ENCODE measurements around the gene CFAP100.
A peak's percentile ranks its signal among the peaks of the same experiment; 100 is the strongest.

The CFAP100 gene

DNA sequence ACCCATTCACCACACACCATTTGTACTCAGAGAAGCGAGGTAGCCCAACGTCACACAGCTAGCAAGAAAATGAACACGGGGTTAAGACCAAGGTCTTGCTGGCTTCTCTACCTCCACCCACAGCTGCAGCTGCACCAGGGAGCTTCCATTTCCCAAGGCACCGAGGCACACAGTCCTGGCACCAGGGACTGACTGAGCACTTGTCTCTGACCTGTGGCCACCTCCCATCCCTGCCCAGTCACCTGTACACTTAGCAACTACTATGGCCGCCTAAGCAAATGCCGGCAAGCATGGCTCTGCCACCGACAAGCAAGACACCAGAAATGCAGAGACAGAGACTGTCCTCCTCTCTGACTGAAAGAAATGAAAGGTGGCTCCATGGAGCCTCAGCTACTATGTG, 65.7 kb downstream of the CFAP100 start:
- no peak for DNase-seq (ENCODE audit: low read depth, low spot score)

DNA sequence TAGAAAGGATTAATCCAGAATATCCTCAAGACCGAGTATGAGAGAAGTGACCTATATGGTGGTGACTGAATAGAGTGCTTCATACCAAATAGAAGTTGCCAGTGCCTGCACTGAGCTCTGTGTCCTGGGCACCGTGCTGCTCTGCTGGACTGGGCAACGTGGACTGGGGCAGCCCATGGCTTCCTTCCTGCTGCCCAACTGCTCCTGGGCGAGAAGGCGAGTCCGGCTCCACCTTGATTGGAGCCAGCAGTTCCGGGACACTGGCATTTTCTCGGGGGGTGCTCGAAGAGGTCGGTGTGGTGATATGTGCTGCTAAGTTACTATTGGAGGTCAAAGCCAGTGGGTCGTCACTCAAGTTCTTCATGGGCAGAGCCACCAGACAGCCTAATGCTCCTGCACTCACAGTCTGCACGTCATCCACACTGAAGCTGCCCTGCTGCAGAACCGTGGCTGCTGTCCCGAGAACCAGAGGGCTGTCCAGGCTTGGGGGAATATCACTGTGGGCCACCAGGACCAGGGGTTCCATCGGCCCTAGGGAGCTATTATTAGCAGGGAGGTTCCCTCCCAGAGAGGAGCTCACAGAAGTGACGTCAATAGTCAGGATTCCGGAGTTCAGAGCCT, 66.9 kb downstream of the CFAP100 start:
- no peak for DNase-seq (ENCODE audit: low read depth, low spot score)

DNA sequence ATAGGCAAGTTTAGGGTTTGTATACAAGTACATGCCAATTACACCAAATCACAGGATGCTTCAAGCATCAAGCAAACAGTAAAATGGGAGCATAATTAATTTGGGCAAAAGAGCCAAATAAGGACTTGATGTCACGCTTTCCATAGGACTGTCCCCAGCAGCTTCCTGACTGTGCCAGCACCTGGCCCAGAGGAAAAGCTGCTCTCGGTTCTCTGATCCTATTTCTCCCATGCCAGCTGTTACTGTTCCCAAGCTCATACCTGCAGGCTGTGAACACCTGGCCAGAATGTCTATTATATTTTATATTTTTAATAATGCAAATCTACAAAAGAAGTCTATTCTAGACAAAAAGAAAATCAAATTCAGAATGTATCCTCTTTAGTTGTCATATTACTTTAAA, 68.8 kb downstream of the CFAP100 start:
- DNase-seq (ENCODE audit: low read depth, low spot score) = no peak

DNA sequence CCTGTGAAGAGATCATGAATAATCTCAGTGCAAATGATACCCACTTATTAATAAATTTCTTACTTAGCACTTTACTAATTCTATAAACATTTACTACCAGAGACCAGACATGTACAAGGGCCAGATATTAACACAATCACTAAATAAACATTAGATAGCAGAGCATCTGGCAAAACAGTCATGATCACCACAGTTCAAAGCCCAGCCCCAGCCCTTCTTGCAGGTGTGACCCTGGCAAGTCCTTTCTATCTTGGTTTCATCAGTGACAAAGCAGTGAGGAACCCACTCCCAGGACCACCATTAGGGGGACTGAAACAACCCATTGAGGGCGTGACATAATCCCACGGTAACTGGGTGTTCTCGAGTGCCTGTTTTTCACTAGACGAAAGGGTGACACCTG, 69.4 kb downstream of the CFAP100 start:
- no peak for DNase-seq (ENCODE audit: low read depth, low spot score)

DNA sequence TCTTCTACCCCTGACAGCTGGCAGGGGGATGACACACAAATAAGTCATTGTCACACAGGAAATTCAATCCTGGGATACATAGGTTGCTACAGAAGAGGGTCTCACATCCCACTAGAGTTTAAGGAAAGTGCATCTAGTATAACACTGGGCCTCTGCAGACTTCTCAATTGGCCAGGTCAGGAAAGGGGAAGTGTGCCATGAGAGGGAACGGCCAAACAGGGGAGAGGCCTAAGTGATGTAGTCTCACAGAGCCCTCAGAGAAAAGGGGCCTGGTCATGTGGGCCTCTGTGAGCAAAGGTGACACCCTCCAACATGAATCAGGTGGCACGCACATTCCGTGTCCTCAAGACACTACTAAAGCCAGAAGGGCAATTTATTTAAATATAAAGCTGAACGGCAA, 69.8 kb downstream of the CFAP100 start:
- DNase-seq (ENCODE audit: low read depth, low spot score) = no peak

DNA sequence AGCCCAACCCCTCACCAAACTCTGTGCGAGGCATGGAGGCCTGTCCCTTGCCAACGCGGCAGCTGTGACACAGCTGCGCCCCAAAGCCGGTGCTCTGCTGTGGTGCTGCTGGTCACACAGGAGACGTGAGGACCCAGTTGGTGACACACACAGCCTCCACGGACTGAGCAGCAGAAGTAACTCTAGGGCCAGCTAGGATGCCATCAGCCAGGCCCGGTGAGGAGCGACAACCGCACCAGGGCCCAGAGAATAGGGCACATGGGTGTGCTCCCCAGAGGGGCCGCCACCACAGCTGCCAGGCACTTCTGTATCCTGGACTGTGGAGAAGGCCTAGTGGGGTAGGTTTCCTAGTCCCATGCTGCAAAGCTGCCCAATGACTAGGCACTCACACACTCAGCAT, 70.3 kb downstream of the CFAP100 start:
- no peak for DNase-seq (ENCODE audit: low read depth, low spot score)

DNA sequence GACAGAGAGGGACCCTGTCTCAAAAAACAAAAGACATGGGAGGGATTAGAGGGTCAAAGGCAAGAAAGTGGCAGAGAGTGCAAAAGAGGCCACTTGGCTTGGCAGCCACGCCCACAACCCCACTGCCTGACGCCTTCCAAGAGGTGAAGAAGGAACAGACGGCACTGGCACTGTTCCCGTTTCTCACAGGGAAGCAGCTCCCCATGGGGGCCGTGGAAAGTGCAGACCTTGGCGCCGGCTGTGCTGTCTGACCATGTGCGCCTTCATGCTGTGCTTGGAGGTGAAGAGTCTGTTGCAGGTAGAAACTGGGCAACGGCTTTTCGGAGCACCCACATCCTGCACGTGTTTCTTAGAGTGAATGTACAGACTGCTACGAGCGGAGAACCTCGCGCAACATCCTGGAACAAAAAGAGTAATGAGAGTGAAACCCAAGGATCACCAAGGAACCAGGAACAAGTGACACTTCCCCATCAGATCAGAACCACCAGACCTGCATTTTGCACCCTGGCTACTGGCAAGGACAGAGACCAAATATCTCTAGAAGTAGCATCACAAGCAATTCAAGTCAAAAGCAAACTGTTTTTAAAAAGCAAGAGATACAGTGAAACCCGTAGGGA, 71.3 kb downstream of the CFAP100 start:
- DNase-seq (ENCODE audit: low read depth, low spot score) = no peak

DNA sequence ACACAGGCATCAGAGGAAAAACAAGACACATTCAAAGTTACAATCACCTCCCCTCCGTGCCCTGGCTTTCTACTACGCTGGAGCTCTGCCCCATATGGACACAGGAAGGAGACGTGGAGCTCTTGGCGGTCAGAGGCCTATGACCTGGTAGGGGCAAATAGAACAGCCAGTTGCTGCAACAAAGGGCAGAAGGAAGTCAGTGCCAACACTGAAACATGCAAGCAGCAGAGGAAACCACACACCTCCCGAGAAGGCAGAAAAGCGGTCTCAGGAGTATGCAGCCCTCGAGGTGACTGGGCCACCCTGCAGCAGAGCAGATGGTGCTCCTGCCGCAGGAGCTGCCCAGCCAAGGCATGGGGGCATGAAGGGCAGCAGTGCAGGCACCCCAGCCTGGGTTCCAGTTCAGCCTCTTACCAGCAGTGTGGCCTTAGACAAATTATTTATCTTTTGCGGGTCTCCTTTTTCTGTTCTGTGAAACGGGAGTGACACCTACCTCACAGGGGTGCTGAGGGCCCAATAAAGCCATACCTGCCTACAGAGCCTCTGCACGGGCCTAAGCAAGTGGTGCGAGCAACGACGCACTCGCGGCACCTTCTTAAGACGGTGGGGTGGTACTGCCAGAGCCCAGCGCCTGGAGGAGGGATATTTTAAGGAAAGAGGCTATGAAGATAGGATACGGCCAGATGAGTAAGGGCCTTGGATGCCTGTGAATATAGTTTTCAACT, 72.3 kb downstream of the CFAP100 start:
- no peak for DNase-seq (ENCODE audit: low read depth, low spot score)

DNA sequence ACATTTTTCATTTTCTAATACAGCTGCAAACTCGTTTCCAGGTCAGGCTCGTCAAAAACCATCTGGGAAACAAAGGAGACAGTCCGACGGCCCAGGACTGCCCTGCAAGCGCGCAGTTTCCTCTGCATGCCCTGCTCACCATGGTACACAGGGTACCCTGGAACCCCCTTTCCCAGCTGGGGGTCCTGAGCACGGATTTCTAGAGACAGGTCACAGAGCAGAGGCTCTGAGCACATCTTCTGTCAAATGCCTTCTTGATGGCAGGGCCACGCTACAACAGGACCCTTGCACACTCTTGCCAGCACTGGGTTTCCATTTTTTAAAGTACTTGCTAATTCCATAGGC, 72.9 kb downstream of the CFAP100 start:
- DNase-seq (ENCODE audit: low read depth, low spot score) = no peak

DNA sequence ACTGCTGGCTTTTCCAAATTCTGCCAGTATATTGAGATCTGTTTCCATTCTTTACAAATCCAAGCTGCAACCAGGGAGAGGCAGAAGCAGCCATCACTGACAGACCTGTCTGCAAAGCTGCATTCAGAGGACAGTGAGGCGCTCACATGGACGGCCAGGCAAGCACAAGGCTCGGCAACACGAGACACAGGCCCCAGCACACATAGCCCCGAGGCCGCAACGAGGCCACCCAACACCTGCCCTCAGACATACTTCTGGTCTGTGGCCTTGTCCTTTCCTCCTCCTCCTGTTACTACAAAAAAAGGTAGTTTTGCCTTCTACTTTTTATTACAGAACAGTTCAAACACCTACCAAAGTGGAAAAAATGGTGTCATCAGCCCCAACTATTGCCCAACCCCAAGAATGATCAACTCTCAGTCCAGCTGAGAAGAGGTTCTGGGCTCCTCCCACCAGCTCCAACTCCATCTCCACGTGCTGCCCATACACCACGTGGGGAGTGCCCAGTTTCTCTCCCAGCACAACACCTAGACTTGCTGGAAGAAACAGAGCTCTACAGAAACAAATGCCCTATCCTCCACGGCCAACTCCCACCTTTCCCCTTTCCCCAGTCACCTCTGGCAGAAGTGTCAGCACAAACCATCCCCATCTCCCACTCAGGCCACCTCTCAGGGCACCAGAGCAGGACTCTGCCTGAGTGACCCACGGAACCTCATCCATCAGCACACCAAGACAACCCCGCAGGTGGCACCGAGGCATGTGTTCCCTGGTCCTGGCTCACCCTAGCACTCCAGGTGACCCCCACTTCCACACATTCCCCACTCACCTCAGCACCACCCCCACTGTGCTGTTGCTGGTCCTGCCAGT, 73.6 kb downstream of the CFAP100 start:
- DNase-seq (ENCODE audit: low read depth, low spot score) = no peak

DNA sequence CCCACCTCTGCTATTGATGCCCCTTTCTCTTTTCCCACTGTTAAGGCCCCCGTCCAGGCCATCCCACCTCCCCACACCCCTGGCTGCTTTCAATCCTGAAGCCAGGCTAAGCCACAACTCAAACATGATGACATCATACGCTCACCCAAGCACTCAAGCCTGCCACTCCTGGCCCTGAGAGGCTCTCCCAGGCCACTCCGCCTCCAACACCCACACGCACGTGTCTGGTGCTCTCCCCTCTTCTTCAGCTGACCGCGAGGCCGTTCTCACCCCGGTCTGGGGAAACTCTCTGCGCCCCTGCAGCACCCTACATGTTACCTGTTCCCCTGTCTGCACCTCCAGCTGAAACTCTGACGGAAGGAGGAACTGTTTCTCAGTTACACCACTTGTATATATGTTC, 74.8 kb downstream of the CFAP100 start:
- no peak for DNase-seq (ENCODE audit: low read depth, low spot score)

DNA sequence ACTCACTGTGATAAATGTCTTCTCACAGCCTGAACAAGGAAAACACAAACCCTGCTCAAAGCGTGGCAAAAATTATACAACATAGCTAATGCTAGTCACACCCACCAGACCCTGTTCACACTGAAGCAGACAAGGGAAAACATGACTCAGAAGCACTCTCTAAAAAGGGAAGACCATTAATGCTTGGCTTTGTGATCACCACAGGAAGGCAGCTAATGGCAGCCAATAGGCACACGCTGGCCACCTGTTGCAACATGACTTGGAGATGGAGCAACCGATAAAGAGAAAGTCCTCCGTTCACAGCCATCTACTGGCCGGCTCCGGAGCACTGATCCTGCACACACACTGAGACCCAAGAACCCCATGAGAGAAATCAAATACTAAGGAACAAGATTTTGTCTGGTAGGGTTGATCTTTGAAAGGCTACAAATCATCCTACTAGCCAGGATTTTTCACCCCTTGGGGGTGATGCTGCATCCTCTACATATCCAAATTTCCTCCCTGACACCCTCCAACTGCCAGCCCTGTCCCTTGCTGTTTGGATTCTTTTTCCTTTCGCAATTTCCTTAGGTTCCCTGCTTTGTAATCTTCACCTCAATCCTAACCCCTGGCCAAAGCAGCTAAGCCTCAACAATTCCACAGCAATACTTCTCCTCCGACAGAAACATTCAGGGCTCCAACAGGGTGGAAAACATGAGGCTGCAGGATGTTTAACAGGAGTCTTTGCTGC, 77.7 kb downstream of the CFAP100 start:
- no peak for DNase-seq (ENCODE audit: low read depth, low spot score)

DNA sequence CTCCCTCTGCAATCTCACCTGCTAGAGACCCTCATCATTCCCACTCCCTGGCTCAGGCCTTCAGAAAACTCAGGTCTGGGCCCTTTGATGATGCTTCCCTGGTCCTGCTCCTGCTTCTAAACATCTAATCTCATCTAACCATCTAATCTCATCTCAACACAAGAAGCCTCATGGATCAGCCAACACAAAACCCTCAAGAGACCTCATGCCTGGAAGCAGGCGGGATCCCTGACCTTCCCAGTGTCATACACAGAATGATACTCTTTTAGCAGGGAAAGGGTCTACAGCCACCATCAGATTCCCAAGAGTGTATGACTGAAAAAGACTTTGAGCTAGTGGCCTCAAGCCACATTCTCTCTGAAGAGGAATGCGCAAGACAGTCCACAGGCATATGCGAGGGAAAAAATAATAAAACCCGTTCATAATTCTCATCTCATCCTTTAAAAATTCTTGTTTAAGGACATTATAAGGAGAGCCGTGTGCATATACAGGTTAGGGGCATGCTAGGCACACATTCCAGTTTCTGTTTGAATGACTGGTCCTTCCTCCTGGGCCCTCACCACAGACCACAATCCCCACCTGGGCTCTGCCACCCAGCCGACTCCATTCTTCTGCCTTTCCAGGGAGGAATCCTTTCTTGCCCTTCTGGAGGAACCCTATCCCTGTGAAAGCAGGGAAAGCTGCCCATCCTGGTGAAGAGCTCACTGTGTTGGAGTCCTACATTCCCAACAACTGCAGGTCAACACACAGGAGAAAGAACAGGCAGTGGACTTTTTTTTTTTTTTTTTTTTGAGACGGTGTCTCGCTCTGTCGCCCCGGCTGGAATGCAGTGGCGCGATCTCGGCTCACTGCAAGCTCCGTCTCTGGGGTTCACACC, 78.8 kb downstream of the CFAP100 start:
- no peak for DNase-seq (ENCODE audit: low read depth, low spot score)

DNA sequence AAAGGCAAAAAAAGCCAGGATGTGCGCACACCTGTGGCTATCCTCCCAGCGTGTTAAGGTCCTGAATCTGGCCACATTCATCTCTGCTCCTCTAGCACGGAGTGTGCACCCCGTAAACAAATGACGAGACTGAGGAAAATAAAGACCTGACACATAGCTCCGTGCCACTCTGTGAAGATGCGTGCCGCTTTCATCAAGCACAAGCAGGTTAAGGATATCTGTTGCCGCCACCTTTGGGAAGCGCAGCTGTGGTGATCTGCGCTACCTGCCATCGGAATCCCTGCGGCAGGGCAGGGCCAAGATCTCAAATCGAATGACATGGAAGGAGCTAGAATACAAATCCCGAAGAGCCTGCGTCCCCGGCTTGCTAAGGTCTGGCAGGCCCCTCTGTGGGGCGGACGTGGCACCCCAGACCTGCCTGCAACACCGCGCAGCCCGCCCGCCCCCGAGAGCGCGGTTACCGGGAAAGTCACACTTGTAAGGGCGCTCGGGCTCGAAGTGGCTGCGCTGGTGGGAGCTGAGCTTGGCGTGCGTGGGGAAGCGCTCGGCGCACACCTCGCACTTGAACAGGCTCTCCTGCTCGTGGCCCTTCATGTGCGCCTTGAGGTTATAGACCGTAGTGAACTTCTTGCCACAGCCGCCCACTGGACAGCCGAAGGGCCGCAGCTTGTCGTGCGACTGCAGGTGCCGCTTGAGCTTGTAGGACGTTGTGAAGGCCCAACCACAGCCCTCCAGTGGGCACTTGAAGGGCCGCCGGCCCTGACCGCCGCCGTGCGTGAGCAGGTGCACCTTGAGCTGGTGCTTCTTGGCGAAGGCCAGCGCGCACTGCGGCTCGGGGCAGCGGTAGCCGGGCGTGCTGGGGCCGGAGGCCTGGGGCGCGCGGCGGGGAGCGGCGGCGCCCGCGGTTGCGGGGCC, 80.0 kb downstream of the CFAP100 start:
- DNase-seq (ENCODE audit: low read depth, low spot score) = peak; percentile 9

DNA sequence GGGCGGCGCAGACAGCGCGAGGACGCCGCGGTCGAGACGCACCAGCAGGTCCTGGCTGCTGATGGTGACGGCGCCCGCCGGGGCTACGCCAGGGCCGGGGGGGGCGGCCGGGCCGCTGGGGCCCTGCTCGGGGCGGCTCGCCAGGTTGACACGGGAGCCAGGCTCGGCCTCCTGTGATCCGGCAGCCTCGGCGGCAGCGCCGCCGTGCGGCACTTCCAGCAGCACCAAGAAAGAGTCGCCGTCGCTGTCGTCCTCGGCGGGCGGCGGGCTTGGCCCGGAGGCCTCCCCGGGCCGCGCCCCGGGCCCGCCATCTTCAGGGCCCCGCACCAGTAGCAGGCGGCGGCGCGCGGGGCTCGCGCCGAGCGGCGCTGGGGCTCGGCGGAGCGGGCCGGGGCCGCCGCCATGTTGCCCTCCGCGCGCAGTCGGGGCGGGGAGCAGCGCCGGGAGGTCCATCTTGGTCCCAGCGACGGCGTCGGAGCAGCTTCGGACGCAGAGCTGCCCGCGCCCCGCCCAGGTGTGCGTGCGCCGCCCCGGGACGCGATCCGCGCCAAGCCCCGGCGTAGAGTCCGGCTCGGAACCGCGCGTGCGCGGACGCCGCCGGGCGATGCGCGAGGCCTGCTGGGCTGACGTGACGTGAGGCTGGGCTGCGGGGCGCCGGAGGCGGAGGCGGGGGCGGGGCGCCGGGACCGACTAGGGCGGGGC, 80.9 kb downstream of the CFAP100 start, which contains the start of gene ZXDC:
ZXDC (minus strand) TSS at position 479 of the 702 bp plus-strand sequence; CDS start at position 453, 26 bp downstream.
- peak; percentile 87 for DNase-seq (ENCODE audit: low read depth, low spot score)

DNA sequence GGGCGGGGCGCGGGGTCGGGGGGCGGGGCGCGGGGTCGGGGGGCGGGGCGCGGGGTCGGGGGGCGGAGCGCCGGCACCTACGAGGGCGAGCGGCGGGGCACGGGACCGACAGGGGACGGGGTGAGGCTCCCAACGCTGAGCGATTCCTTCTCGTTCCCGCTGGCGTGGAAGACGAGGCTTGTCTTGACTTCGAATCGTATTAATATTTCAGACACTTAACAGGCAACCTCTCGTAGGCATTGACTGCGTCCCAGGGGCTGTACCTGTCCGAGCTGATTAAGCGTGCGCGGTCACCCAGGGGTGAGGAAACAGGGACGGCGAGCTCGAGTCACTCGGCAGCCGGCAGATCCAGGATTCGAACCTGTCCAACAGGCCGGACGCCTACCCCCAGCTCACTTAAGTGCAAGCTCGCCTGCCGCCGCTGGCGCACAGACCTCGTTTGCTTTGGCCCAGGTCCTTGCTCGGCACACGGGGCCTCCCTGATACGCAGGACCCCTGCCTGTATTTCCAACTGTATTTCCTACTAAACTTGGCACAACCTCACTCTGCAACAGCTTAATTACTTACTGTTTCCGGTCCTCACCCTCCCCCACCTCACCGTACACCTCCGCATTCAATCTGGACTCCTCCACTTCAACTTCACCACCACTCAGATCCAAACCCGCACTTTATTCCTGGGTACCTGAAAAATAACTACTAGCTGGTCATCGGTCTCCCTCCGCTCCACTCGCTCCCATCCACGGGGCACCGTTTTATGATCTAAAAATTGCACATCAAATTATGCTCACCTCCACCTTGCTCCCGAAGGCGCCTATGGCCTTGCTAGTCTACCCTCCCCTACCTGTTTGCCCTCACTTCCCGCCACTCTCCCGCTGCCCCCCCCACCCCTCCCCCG, 81.7 kb downstream of the CFAP100 start:
- DNase-seq (ENCODE audit: low read depth, low spot score) = no peak

DNA sequence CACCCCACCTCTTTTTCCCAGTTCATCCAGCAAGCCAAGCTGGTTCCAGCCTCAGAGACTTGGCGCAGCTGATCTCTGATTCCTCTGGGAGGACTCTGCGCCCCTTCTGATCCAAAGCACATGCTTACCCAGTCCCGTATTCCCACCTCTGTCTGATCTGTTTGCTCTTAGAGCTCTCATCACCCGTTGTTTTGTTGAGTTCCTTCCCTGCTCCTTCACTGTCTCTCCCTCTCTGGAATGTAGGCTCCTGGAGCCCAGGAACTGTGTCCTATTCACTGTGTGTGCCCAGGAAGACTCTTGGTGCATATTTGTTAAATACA, 82.3 kb downstream of the CFAP100 start:
- DNase-seq (ENCODE audit: low read depth, low spot score) = no peak
